Glutamatergic neuron (in vitro differentiated cells): ENCODE data around the gene TRRAP. TPM values are rescaled to one million over a fixed set of nuclear protein-coding genes. Genes with fewer than 3 reads are reported as not detected.

ENCODE experiments used
- DNase-seq: peaks from one replicate; pipeline ENCODE4 v3.0.0; 2022
- H3K27ac Mint-ChIP-seq: one replicate; pipeline ENCODE4 v1.8.0; 2020; ENCODE audit warnings: mild to moderate bottlenecking, mixed read lengths, inconsistent platforms; ENCODE audit not compliant: unreplicated experiment
- H3K27me3 Mint-ChIP-seq: one replicate; pipeline ENCODE4 v1.8.0; 2020; ENCODE audit warnings: mild to moderate bottlenecking, moderate library complexity, mixed read lengths, inconsistent platforms; ENCODE audit not compliant: unreplicated experiment
- H3K36me3 Mint-ChIP-seq: one replicate; pipeline ENCODE4 v1.8.0; 2020; ENCODE audit warnings: mild to moderate bottlenecking, mixed read lengths, inconsistent platforms; ENCODE audit not compliant: unreplicated experiment
- H3K4me1 Mint-ChIP-seq: one replicate; pipeline ENCODE4 v1.8.0; 2020; ENCODE audit warnings: mild to moderate bottlenecking, low read depth, mixed read lengths, inconsistent platforms; ENCODE audit not compliant: unreplicated experiment
- H3K4me3 Mint-ChIP-seq: one replicate; pipeline ENCODE4 v1.8.0; 2020; ENCODE audit warnings: mild to moderate bottlenecking, mixed read lengths, inconsistent platforms; ENCODE audit not compliant: unreplicated experiment
- H3K9me3 Mint-ChIP-seq: one replicate; pipeline ENCODE4 v1.8.0; 2020; ENCODE audit warnings: mild to moderate bottlenecking, moderate library complexity, mixed read lengths, inconsistent platforms; ENCODE audit not compliant: unreplicated experiment
- CTCF ChIP-seq: fragments of 200-600 bp; sonication (generic); IDR thresholded peaks from one replicate; pipeline ENCODE4 v1.5.0; 2021; ENCODE audit not compliant: partially characterized antibody, unreplicated experiment
- total RNA-seq: library from RNA; stranded (reverse); fragmentation: NEBNext Ultra II Directional; extraction: Animal tissue kit (Norgen Biotek cat#: 25700); gene quantifications from one replicate; pipeline ENCODE4 v1.2.1, GENCODE V29; 2021; ENCODE audit not compliant: unreplicated experiment

TRRAP gene
- total RNA-seq, 1 donor from 2014 or later, result 68.7 TPM

GRCh38 chr7:98834949-98835348 is 43.4 kb upstream of the TRRAP start:
- no peaks in the 10 kb centered on the region for H3K36me3 Mint-ChIP-seq
- DNase-seq, result no peak
- H3K9me3 Mint-ChIP-seq, result peaks cover 3% of the 10 kb centered on the region
- H3K27ac Mint-ChIP-seq, result no peak overlapping the region
- H3K4me1 Mint-ChIP-seq, result peaks cover 13% of the 10 kb centered on the region
- no peak for TF ChIP-seq CTCF
- peaks cover 8% of the 10 kb centered on the region for H3K27me3 Mint-ChIP-seq
- H3K4me3 Mint-ChIP-seq, result no peak overlapping the region

GRCh38 chr7:98836811-98837629 is 41.3 kb upstream of the TRRAP start:
- H3K36me3 Mint-ChIP-seq, result no peaks in the 10 kb centered on the region
- peaks cover 1% of the 10 kb centered on the region for H3K9me3 Mint-ChIP-seq
- peak overlapping the region; percentile 23 for H3K27ac Mint-ChIP-seq
- H3K4me1 Mint-ChIP-seq, result peaks cover 10% of the 10 kb centered on the region
- H3K27me3 Mint-ChIP-seq, result peaks cover 6% of the 10 kb centered on the region
- DNase-seq, result peak; percentile 82
- H3K4me3 Mint-ChIP-seq, result no peak overlapping the region
- TF ChIP-seq CTCF, result peak; percentile 68

GRCh38 chr7:98837630-98837972 is 40.7 kb upstream of the TRRAP start:
- TF ChIP-seq CTCF, result no peak
- peaks cover 1% of the 10 kb centered on the region for H3K9me3 Mint-ChIP-seq
- peaks cover 10% of the 10 kb centered on the region for H3K4me1 Mint-ChIP-seq
- peaks cover 6% of the 10 kb centered on the region for H3K27me3 Mint-ChIP-seq
- no peak for DNase-seq
- no peak overlapping the region for H3K4me3 Mint-ChIP-seq
- peak overlapping the region; percentile 23 for H3K27ac Mint-ChIP-seq
- no peaks in the 10 kb centered on the region for H3K36me3 Mint-ChIP-seq

- Mint-ChIP-seq H3K27me3 (peaks cover 13% of the 10 kb centered on the region), H3K4me3 (no peak overlapping the region), H3K9me3 (peaks cover 1% of the 10 kb centered on the region), H3K4me1 (peaks cover 10% of the 10 kb centered on the region), H3K36me3 (peaks cover 3% of the 10 kb centered on the region), H3K27ac (no peak overlapping the region)
- DNase-seq, result peak; percentile 31
- no peak for TF ChIP-seq CTCF
Measured at GRCh38 chr7:98840096-98840495, 38.2 kb upstream of the TRRAP start.

GRCh38 chr7:98840722-98841121 is 37.6 kb upstream of the TRRAP start:
- peaks cover 1% of the 10 kb centered on the region for H3K9me3 Mint-ChIP-seq
- peaks cover 3% of the 10 kb centered on the region for H3K36me3 Mint-ChIP-seq
- no peak for DNase-seq
- peaks cover 13% of the 10 kb centered on the region for H3K27me3 Mint-ChIP-seq
- H3K4me3 Mint-ChIP-seq, result no peak overlapping the region
- peaks cover 10% of the 10 kb centered on the region for H3K4me1 Mint-ChIP-seq
- no peak overlapping the region for H3K27ac Mint-ChIP-seq
- no peak for TF ChIP-seq CTCF
